Breast epithelium (tissue), 4 donors: ENCODE data around the gene WWC2. TPM values are rescaled to one million over a fixed set of nuclear protein-coding genes. Genes with fewer than 3 reads are reported as not detected.

Experiments used
- DNase-seq, 2 donors: peaks; one replicate each; pipeline ENCODE4 v3.0.0-alpha.2; 2019; ENCODE audit warnings: low spot score in 2 of 2
- H3K27ac ChIP-seq, 2 donors: fragments of 200-600 bp; sonication (generic) in 1 of 2; one replicate each; pipeline ENCODE4 v1.5.1; 2016 to 2019; ENCODE audit warnings: mild to moderate bottlenecking in 1 of 2
- H3K27me3 ChIP-seq, 2 donors: fragments of 200-600 bp; sonication (generic) in 1 of 2; one replicate each; pipeline versions ENCODE4 v1.5.1 to v1.6.0; 2017 to 2019; ENCODE audit warnings: control low read depth in 1 of 2, mild to moderate bottlenecking in 1 of 2
- H3K36me3 ChIP-seq: fragments of 200-600 bp; one replicate; pipeline ENCODE4 v1.5.1; 2019
- H3K4me1 ChIP-seq, 2 donors: fragments of 200-600 bp; sonication (generic); one replicate each; pipeline ENCODE4 v1.5.1; 2016 to 2019; ENCODE audit warnings: control low read depth in 1 of 2
- H3K4me3 ChIP-seq, 3 donors: fragments of 200-600 bp; sonication (generic); 1 replicate in 2 of 3; 2 replicates in 1 of 3; pipeline ENCODE4 v1.5.1; 2016 to 2019; ENCODE audit warnings: mild to moderate bottlenecking in 3 of 3, moderate library complexity in 2 of 3
- H3K9me3 ChIP-seq, 2 donors: fragments of 200-600 bp; sonication (generic) in 1 of 2; one replicate each; pipeline ENCODE4 v1.5.1; 2016 to 2019; ENCODE audit warnings: control low read depth in 1 of 2
- CTCF ChIP-seq, 3 donors: fragments of 450-650 bp; IDR thresholded peaks; one replicate each; pipeline ENCODE4 v1.5.1; 2016 to 2017; ENCODE audit warnings: antibody characterized with exemption in 3 of 3, mild to moderate bottlenecking in 3 of 3, moderate library complexity in 3 of 3
- POLR2A ChIP-seq: fragments of 450-650 bp; IDR thresholded peaks from one replicate; pipeline ENCODE4 v1.6.1; 2016; ENCODE audit warnings: antibody characterized with exemption, mild to moderate bottlenecking, moderate library complexity
- POLR2AphosphoS5 ChIP-seq, 3 donors: sonication (generic); formaldehyde crosslinking; IDR thresholded peaks; one replicate each; pipeline ENCODE4 v1.6.1; 2017; ENCODE audit warnings: antibody characterized with exemption in 3 of 3
- intact Hi-C: fragments of 100-400 bp; cut with DNase I; formaldehyde crosslinking; loops from one replicate; pipeline ENCODE4 v1.15.1; 2023; ENCODE audit warnings: low total_unique reads
- total RNA-seq, 3 donors: library from RNA; depleted of rRNA; stranded (reverse); fragments of >200 nt; gene quantifications; one replicate each; pipeline ENCODE4 v1.1.0, GENCODE V29; 2016

The WWC2 gene
- total RNA-seq, 3 donors from 2014 or later = 37.4 to 40.4 (median 40.3) TPM

GRCh38 chr4:183071222-183071621 lies 27.8 kb upstream of the WWC2 start:
- peaks cover 10 to 13% of the 10 kb centered on the region in 2 donors for H3K9me3 ChIP-seq
- TF ChIP-seq POLR2A = no peak
- no peak for TF ChIP-seq CTCF (IDR thresholded peaks at IDR 0.05)
- no peak for TF ChIP-seq POLR2AphosphoS5 (IDR thresholded peaks at IDR 0.05)
- no peak overlapping the region for H3K4me3 ChIP-seq
- no peaks in the 10 kb centered on the region for H3K4me1 ChIP-seq
- H3K27ac ChIP-seq = no peak overlapping the region
- no peaks in the 10 kb centered on the region for H3K27me3 ChIP-seq
- intact Hi-C loops = loop anchor here (2.0 kb wide), 1 partner anchor 74 kb away; no protein-coding TSS in a partner anchor
- DNase-seq = no peak
- no peaks in the 10 kb centered on the region for H3K36me3 ChIP-seq

DNA sequence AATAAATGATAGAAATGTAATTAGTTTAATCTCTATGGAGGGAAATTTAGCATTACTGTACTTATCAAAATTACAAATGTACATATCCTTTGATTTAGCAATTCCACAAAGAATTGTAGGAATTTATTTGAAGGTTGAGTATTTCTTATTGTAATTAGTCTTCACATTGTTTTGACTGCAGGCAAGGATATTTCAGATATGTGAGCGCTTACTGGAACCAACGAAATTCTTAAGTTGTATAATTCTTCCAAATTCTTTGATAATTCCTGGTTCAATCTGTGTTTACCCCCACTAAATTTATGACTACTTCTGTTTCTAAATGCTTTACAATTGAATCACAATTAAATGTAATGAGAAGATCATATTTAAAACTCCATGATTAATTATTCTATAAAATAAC lies 26.9 kb upstream of the WWC2 start:
- DNase-seq = no peak
- TF ChIP-seq POLR2AphosphoS5 (IDR thresholded peaks at IDR 0.05) = no peak
- no peak for TF ChIP-seq POLR2A
- no peak for TF ChIP-seq CTCF (IDR thresholded peaks at IDR 0.05)
- H3K4me3 ChIP-seq = no peak overlapping the region
- no peaks in the 10 kb centered on the region for H3K27me3 ChIP-seq
- H3K27ac ChIP-seq = no peak overlapping the region
- no peaks in the 10 kb centered on the region for H3K36me3 ChIP-seq
- no peaks in the 10 kb centered on the region for H3K4me1 ChIP-seq
- H3K9me3 ChIP-seq = peaks cover 10 to 13% of the 10 kb centered on the region in 2 donors
- intact Hi-C loops = no loop called here

DNA sequence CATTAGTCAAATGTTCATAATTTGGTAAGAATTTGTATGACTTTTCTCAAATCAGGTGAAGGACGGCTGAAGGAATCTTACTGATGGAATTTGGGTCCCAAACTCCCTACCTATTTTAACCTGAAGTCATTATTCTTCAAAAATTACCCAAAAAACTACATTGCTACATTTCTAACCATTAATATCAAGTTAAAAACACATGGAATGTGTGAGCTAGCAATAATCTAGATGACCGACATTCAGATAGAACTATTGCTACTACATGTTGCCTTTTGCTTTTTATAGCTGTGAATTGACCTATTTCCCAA lies 25.3 kb upstream of the WWC2 start:
- H3K36me3 ChIP-seq = no peaks in the 10 kb centered on the region
- H3K4me1 ChIP-seq = no peaks in the 10 kb centered on the region
- no peaks in the 10 kb centered on the region for H3K27me3 ChIP-seq
- intact Hi-C loops = no loop called here
- H3K4me3 ChIP-seq = no peak overlapping the region
- TF ChIP-seq CTCF (IDR thresholded peaks at IDR 0.05) (no peak), POLR2AphosphoS5 (IDR thresholded peaks at IDR 0.05) (no peak), POLR2A (no peak)
- H3K9me3 ChIP-seq = peaks cover 6 to 8% of the 10 kb centered on the region in 2 donors
- H3K27ac ChIP-seq = no peak overlapping the region
- no peak for DNase-seq

GRCh38 chr4:183074288-183074990 lies 24.6 kb upstream of the WWC2 start:
- TF ChIP-seq CTCF (IDR thresholded peaks at IDR 0.05) = no peak
- TF ChIP-seq POLR2A = no peak
- TF ChIP-seq POLR2AphosphoS5 (IDR thresholded peaks at IDR 0.05) = no peak
- DNase-seq = no peak
- Histone ChIP-seq H3K4me3 (no peak overlapping the region), H3K4me1 (no peaks in the 10 kb centered on the region), H3K27ac (no peak overlapping the region), H3K27me3 (no peaks in the 10 kb centered on the region), H3K9me3 (peaks cover 0 to 5% of the 10 kb centered on the region in 2 donors), H3K36me3 (no peaks in the 10 kb centered on the region)
- intact Hi-C loops = no loop called here

DNA sequence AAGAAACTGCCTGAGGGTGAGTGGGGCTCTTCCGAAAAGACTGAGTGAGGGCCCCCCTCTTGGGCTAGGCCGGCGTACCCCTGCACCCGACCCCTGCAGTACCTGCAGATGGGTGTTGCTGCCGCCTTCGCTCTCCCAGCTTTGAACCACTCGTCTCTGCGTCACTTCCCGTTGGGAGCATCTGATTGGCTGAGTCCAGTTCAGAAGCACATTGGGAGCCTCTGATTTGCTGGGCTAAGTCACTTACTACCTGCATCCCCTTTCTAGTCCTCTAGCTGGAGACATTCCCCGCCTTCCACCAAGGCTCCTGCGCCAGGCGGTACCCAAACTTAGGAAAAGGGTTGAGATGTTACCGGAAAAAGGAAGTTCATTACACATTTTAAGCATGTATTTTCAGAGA lies 20.4 kb upstream of the WWC2 start:
- Histone ChIP-seq H3K4me3 (no peak overlapping the region), H3K36me3 (no peaks in the 10 kb centered on the region), H3K27ac (no peak overlapping the region), H3K9me3 (no peaks in the 10 kb centered on the region), H3K4me1 (no peaks in the 10 kb centered on the region), H3K27me3 (no peaks in the 10 kb centered on the region)
- DNase-seq = no peak
- TF ChIP-seq POLR2AphosphoS5 (IDR thresholded peaks at IDR 0.05) (no peak), CTCF (IDR thresholded peaks at IDR 0.05) (no peak), POLR2A (no peak)
- intact Hi-C loops = no loop called here
